SW480 (cell line): ENCODE data around the gene NFYB.
"Not testable (repeated sequence)": the region's sequence is repeated elsewhere in the genome, so short reads cannot be mapped to it uniquely, and the experiment has no call there.

ENCODE experiments used
- DNase-seq: peaks from one replicate; pipeline ENCODE4 v3.0.0-alpha.2; 2016; ENCODE audit warnings: low spot score

The NFYB gene

DNA sequence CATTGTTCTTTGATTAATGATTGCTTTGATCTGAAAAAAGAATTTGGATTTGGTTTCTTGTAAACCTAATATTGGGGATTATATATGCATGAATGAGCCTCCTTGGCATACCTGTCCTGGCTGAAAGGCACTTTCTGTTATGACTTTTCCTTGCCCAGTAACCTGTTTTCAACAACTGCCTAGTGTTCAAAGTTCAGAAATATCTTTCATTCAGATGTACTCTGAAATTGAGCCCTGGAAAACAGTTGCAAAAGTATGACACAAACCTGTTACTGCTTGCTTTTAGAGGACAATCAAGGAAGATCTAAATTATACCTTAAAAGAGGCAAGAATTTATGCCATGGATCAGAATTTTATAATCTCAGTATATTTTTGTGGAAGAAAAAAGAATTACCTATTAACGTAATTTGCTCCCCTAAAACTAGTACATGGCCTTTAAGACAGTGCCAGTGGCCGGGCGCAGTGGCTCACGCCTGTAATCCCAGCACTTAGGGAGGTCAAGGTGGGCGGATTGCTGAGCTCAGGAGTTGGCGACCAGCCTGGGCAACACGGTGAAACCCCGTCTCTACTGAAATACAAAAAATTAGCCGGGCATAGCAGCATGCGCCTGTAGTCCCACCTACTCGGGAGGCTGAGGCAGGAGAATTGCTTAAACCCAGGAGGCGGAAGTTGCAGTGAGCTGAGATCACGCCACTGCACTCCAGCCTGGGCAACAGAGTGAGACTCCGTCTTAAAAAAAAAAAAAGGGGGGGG, 23.0 kb downstream of the NFYB start:
- not testable (repeated sequence) for DNase-seq

DNA sequence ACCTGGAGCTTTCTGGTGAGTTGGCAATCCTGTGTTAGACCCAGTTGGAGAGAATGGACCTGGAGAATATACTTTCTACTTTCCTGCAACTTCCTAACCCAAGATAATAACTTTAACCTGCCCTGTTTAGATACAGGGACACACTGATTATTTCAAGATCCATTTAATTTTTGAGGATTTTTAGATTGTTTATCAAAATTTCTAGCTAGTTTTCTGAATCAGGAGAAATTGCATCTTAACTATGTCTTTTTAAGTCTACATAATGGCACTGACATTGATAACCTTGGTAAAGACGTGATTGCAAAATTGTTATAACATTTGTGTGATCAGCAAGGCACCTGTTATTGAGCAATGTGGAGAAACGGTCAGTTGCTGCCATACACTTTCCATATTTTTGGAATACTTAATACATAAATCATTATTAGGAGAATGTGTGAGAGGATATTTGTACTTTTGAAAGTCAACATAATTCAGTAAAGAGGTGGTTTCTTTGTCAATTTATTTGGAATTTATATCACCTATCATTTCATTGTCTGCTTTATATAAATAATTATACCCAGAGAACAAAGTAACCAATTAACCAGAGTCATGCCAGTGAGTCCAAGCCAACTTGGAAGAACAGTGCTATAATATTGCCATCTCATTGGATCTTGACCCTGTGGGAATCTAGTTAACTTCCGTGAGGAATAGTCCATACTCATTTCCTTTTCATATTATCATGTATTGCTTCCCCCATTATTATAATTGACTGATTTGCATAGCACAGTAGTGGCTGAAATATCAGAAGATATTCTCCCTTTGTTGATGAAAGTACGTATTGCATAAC, 28.4 kb downstream of the NFYB start:
- no peak for DNase-seq

DNA sequence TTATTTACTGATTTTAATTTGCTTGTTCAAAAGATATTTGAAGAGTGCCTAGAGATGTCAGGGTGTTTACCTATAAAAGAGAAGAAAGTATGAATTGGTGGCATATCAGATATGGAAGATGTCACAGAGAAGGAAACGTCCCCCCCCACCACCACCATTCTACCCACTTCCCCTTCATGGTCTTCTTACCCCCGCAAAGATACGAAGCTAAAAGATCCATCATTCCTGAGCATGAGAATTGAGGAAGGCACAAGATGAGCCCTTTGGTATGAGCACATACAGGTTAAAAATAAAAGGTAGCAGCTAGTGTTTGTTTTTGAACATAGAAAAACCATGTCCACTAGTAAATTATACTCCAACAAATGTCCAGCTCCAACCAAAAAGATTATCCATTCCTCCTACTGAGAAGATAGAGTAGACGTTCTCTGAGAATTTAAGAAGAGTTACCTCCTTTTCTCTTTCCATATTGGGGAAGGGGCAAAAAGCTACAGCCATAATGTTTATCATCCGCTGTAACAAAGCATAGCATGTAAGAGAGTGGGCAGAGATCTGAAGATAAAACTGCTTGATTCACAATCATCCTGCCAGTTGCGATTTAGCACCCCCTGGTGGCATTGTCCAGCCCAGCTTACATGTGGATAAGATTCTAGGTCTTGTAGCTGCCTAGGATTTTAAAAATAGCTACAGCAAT, 29.1 kb downstream of the NFYB start:
- peak; percentile 68 for DNase-seq

GRCh38 chr12:104106965-104107364, 31.0 kb downstream of the NFYB start:
- no peak for DNase-seq

- no peak for DNase-seq
These were observed 32.5 kb downstream of the NFYB start for GRCh38 chr12:104105461-104105860.

- no peak for DNase-seq
These were observed 40.1 kb downstream of the NFYB start for GRCh38 chr12:104097954-104098353.

DNA sequence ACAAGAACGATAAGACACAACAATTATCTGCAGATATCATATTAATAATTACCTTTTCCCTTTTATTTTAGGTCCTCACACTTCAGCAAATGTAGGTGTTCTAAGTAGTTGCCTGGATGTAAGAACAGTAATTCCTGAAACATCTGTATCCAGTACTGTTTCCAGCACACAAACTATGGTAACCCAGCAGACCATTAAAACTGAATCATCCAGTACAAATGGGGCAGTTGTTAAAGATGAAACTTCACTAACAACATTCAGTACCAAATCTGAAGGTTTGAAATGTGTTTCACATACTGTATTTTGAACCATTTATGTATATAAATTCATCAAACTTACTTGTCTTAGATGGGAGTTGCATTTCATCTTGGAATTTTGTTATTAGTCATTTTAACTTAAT, 42.7 kb downstream of the NFYB start:
- DNase-seq = no peak

DNA sequence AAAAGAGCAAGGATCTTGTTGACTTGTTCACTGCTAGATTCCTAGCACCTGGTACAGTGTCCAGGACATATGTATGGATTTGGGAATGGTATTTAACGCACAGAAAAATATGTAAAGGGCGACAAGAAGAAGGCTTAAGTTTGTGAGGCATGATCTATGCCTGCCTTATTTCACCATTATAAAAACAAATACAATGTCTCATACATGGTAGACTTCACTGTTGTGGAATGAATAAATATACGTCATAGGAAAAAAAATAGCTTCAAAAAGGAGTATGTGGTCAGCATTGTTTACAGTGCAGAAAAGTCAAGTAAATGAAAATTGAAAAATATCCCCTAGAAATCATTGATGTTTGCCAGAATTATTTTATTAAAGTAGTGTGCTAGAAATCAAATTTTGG, 43.7 kb downstream of the NFYB start:
- DNase-seq = no peak

DNA sequence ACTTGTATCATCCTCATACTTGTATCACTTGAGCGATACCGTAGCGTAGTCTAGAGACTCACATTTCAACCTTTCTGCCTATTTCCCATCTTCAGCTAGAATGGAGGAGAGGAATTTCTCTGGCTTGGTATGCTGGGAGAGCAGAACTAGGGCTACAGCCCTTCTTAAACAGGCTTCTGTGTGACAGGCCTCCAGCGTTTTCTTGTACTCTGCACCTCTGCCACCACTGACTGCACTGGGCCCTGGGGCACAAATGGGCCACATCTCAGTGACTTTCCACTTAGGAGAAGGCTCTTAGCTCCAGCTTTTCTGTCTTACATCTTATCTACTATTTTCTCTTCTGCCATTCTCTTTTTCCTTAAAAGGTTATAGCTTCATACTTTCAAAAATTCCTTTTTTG, 46.9 kb downstream of the NFYB start:
- no peak for DNase-seq

DNA sequence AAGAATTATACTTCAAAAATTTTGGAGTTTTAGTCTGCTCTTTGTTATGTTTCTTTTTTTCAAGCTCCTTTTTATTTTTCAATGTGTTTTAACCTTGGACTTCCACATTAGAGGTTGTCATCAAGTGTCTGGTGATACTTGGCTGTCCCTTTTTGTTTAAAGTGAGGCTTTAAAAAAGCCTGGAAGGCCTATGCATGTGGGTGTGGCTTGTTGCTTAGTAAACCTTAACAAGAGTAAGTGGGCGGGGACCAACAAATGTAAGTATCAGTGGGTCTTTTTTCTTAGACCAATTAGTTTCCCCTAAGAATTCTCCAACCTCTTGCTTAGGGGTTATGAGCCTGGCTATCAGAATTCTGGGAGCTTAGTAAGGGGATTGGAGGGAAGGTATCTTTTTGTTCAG, 47.3 kb downstream of the NFYB start:
- DNase-seq = no peak

GRCh38 chr12:104083769-104084475, 54.1 kb downstream of the NFYB start:
- no peak for DNase-seq

DNA sequence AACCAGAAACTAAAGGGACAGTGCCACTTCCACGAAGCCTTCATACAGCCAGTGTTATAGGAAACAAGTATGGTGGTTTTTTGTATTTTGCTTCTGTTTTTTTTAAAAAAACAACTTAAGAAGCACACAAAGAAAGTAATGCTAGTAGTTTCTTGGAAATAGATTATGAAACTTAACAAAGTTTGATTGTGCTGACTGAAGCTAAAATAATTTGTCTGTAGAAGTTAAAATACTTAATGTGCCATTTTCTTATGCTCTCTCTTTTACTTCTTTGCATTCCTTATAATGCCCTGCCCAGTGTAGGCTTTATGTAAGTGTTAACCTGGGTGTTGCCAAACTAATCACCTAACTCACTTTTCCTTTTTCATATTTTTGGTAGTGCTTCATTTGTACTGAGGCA, 57.2 kb downstream of the NFYB start:
- DNase-seq = no peak

DNA sequence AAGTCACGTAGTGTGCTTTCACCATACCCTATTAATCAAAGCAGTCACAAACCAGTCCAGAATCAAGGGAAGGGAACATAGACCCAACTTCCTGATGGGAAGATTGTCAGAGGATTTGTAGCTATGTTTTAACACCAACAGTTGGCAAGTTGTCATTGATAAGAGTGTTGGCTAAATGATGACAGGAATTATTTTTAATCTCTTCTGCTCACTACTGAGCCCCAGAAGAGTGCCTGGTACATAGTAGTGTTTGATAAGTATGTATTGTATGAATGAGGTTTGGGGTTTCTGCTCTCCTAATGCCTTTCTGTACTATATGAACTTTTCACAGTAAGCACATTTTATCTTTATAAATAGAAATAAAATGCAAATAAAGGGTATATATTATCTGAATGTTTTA, 59.0 kb downstream of the NFYB start:
- no peak for DNase-seq

DNA sequence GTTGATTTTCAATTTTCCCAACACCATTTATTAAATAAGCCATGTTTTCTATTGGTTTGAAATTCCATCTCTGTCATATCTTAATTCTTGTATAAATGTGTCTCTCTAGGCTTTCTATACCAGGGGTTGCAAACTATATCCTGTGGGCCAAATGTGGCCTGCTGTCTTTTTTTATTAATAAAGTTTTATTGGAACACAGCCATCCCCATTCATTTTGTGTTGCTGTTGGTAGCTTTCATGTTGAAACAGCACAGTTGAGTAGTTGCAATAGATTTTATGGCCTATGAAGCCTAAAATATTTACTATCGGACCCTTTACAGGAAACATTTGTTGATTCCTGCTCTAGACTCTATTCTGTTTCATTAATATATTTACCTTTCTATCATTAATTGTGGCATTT, 64.3 kb downstream of the NFYB start:
- DNase-seq = no peak

DNA sequence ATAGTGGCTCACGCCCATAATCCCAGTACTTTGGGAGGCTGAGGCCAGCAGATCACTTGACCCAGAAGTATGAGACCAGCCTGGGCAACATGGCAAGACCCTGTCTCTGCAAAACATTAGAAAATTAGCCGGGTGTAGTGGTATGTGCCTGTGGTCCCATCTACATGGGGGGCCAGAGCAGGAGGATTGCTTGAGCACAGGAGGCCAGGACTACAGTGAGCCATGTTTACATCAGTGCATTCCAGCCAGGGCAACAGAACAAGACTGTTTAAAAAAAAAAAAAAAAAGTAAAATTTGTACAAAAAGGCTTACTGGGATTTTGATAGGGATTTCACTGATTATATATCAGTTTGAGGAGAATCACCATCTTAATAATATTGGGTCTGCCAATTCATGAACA, 65.9 kb downstream of the NFYB start:
- no peak for DNase-seq
